IPS DF 6.9 (cell line): ENCODE measurements around the gene APOC3.
"Not testable (repeated sequence)": the region's sequence is repeated elsewhere in the genome, so short reads cannot be mapped to it uniquely, and the experiment has no call there.

Source experiments
- DNase-seq: peaks from one replicate; pipeline ENCODE4 v3.0.0-alpha.2; 2013; ENCODE audit warnings: low read depth, low spot score
- H3K27ac ChIP-seq: one replicate; pipeline ENCODE4 v1.5.1; 2013; ENCODE audit warnings: low read length, control low read depth
- H3K27me3 ChIP-seq: 2 replicates; pipeline ENCODE4 v1.6.1; 2013; ENCODE audit warnings: mild to moderate bottlenecking, low read length; ENCODE audit not compliant: control insufficient read depth, insufficient read depth
- H3K36me3 ChIP-seq: 2 replicates; pipeline ENCODE4 v1.6.1; 2013; ENCODE audit warnings: low read length; ENCODE audit not compliant: control insufficient read depth, insufficient read depth
- H3K4me1 ChIP-seq: 2 replicates; pipeline ENCODE4 v1.6.1; 2013; ENCODE audit warnings: low read length; ENCODE audit not compliant: control insufficient read depth, insufficient read depth
- H3K4me3 ChIP-seq: 2 replicates; pipeline ENCODE4 v1.5.1; 2013; ENCODE audit warnings: mild to moderate bottlenecking, low read length
- H3K9me3 ChIP-seq: 2 replicates; pipeline ENCODE4 v1.6.1; 2013; ENCODE audit warnings: low read length, inconsistent platforms; ENCODE audit not compliant: control insufficient read depth, insufficient read depth
- WGBS: extraction: QIAGEN DNeasy Blood & Tissue Kit; methylation state at CpG from one replicate; pipeline ENCODE4 v1.1.7; 2013; ENCODE audit warnings: mixed read lengths, missing lambda C conversion rate; ENCODE audit not compliant: insufficient read length, insufficient coverage; 5-methylcytosine and 5-hydroxymethylcytosine counted together

APOC3 gene

DNA sequence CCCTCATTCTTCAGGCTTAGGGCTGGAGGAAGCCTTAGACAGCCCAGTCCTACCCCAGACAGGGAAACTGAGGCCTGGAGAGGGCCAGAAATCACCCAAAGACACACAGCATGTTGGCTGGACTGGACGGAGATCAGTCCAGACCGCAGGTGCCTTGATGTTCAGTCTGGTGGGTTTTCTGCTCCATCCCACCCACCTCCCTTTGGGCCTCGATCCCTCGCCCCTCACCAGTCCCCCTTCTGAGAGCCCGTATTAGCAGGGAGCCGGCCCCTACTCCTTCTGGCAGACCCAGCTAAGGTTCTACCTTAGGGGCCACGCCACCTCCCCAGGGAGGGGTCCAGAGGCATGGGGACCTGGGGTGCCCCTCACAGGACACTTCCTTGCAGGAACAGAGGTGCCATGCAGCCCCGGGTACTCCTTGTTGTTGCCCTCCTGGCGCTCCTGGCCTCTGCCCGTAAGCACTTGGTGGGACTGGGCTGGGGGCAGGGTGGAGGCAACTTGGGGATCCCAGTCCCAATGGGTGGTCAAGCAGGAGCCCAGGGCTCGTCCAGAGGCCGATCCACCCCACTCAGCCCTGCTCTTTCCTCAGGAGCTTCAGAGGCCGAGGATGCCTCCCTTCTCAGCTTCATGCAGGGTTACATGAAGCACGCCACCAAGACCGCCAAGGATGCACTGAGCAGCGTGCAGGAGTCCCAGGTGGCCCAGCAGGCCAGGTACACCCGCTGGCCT lies 641 bp downstream of the APOC3 start:
- Histone ChIP-seq H3K36me3 (no peaks in the 10 kb centered on the region), H3K27ac (no peak overlapping the region), H3K4me3 (no peak overlapping the region), H3K9me3 (no peaks in the 10 kb centered on the region), H3K4me1 (peaks cover under 1% of the 10 kb centered on the region; the same call in 1 of the 2 replicates), H3K27me3 (no peaks in the 10 kb centered on the region)
- no peak for DNase-seq
- no CpG with 5 or more reads among the region's 17 CpGs for WGBS

DNA sequence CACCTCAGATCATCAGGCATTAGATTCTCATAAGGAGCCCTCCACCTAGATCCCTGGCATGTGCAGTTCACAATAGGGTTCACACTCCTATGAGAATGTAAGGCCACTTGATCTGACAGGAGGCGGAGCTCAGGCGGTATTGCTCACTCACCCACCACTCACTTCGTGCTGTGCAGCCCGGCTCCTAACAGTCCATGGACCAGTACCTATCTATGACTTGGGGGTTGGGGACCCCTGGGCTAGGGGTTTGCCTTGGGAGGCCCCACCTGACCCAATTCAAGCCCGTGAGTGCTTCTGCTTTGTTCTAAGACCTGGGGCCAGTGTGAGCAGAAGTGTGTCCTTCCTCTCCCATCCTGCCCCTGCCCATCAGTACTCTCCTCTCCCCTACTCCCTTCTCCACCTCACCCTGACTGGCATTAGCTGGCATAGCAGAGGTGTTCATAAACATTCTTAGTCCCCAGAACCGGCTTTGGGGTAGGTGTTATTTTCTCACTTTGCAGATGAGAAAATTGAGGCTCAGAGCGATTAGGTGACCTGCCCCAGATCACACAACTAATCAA lies 2.2 kb downstream of the APOC3 start:
- no peak for DNase-seq
- H3K9me3 ChIP-seq = no peaks in the 10 kb centered on the region
- WGBS = no CpG with 5 or more reads among the region's 7 CpGs
- no peak overlapping the region for H3K4me3 ChIP-seq
- peaks cover 4% of the 10 kb centered on the region for H3K4me1 ChIP-seq
- H3K36me3 ChIP-seq = no peaks in the 10 kb centered on the region
- no peak overlapping the region for H3K27ac ChIP-seq
- no peaks in the 10 kb centered on the region for H3K27me3 ChIP-seq

DNA sequence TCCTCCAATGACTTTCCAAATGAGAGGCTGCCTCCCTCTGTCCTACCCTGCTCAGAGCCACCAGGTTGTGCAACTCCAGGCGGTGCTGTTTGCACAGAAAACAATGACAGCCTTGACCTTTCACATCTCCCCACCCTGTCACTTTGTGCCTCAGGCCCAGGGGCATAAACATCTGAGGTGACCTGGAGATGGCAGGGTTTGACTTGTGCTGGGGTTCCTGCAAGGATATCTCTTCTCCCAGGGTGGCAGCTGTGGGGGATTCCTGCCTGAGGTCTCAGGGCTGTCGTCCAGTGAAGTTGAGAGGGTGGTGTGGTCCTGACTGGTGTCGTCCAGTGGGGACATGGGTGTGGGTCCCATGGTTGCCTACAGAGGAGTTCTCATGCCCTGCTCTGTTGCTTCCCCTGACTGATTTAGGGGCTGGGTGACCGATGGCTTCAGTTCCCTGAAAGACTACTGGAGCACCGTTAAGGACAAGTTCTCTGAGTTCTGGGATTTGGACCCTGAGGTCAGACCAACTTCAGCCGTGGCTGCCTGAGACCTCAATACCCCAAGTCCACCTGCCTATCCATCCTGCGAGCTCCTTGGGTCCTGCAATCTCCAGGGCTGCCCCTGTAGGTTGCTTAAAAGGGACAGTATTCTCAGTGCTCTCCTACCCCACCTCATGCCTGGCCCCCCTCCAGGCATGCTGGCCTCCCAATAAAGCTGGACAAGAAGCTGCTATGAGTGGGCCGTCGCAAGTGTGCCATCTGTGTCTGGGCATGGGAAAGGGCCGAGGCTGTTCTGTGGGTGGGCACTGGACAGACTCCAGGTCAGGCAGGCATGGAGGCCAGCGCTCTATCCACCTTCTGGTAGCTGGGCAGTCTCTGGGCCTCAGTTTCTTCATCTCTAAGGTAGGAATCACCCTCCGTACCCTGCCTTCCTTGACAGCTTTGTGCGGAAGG lies 2.9 kb downstream of the APOC3 start:
- WGBS = no CpG with 5 or more reads among the region's 13 CpGs
- Histone ChIP-seq H3K27ac (no peak overlapping the region), H3K9me3 (no peaks in the 10 kb centered on the region), H3K27me3 (no peaks in the 10 kb centered on the region), H3K36me3 (no peaks in the 10 kb centered on the region), H3K4me3 (no peak overlapping the region), H3K4me1 (peaks cover 4% of the 10 kb centered on the region)
- DNase-seq = no peak

DNA sequence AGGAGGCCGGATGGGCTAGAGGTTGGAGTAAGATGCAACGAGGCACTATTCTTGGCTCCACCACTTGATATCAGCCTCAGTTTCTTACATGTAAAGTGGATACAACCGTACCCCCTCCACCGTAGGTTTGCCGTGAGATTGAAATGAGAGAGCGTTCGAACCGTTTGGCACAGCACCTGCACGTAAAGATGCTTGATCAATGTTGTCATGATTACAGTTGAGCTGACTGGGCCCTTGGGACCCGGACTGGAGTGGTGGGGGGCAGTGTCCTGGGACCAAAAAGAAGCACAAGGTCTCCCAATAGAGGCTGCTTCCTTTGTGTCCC lies 3.7 kb downstream of the APOC3 start:
- Histone ChIP-seq H3K27ac (no peak overlapping the region), H3K9me3 (no peaks in the 10 kb centered on the region), H3K4me1 (peaks cover 4% of the 10 kb centered on the region), H3K4me3 (no peak overlapping the region), H3K36me3 (no peaks in the 10 kb centered on the region), H3K27me3 (no peaks in the 10 kb centered on the region)
- WGBS = no CpG with 5 or more reads among the region's 10 CpGs
- no peak for DNase-seq

DNA sequence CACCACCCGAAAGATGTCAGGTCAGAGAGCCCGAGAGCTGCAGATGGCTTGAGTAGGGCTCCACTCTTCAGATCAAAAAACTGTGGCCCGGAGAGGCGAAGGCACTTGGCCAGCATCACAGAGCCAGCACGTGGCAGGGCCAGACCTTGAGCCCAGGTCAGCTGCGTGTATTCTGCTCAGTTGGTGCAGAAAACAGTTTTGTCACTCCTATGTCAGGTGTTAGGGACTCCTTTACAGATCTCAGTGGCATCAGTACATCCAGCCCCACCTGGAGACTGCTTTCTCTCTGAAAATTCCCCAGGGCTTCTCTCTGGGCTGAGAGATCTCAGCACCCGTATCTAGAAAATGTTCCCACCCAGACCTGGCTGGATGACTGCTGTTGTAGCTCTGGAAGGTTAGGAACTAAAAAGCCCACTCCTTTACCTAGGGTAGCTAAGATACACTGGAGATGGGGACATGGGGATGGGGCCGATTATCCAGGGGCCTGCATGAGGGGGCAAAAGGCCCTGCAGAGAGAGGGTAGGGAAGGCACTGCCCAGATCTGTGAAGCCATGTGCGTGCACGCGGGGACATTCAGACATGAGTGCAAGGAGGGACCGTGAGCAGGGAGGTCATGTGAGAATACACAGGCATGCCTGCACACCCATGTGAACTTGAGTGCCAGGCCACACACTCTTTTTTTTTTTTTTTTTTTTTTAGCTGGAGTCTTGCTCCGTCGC lies 4.3 kb downstream of the APOC3 start:
- no peak for DNase-seq
- H3K27me3 ChIP-seq = no peaks in the 10 kb centered on the region
- no peaks in the 10 kb centered on the region for H3K36me3 ChIP-seq
- H3K4me3 ChIP-seq = no peak overlapping the region
- peaks cover 4% of the 10 kb centered on the region for H3K4me1 ChIP-seq
- no peaks in the 10 kb centered on the region for H3K9me3 ChIP-seq
- no CpG with 5 or more reads among the region's 14 CpGs for WGBS
- no peak overlapping the region for H3K27ac ChIP-seq

DNA sequence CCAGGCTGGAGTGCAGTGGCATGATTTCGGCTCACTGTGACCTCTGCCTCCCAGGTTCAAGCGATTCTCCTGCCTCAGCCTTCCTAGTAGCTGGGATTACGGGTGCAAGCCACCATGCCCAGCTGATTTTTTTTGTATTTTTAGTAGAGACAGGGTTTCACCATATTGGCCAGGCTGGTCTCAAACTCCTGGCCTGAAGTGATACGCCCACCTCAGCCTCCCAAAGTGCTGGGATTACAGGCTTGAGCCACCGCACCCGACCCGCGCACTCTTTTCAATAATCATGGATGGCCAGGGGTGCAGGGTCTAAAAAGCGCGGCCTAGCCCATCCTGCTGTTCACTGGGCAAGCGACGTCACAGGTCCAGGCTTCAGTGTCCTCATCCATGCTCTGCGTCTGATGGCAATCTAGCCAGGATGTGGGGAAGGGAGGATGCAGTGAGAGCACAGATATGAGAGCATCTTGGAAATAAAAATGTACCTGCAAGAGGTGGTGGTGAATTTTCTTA lies 4.9 kb downstream of the APOC3 start:
- not testable (repeated sequence) for DNase-seq, H3K4me3 ChIP-seq, H3K4me1 ChIP-seq, H3K36me3 ChIP-seq, H3K27ac ChIP-seq, H3K9me3 ChIP-seq, H3K27me3 ChIP-seq
- WGBS = no CpG with 5 or more reads among the region's 13 CpGs

DNA sequence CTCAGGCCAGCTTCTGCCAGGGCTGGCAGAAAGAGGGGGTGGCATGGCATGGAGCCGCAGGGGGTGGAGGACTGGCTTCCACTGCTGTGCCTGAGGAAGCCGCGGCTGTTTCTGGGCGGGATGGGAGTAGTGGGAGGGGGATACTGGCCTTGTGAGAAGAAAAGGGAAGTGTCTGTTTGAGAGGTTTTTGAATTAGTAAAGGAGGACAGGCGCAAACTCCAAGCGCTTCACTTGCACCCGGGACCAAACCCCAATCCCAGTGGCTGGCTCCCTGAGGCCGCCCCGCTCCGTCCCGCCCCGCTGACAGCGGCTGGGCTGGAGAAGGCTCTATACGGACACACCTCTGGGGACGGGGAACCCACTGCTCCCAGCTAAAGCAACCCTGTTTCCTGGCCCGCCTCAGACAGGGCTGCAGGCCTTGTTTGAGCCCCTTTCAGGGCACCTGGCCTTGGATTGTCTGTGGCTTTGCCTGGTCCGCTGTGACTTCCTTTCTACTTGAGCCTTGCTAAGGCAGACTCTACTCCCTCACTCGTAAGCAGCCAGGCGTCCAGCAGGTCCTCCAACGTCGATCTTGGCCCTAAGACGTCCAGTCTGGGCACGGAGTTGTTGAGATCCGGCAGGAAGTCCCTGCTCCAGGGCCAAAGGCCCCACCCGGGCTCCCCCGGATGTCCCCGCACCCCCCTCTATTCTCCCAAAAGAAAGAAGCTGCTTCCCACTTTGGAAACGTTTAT lies 5.5 kb downstream of the APOC3 start:
- no CpG with 5 or more reads among the region's 28 CpGs for WGBS
- Histone ChIP-seq H3K27me3 (no peaks in the 10 kb centered on the region), H3K9me3 (no peaks in the 10 kb centered on the region), H3K4me3 (peak overlapping the region; percentile 63; the same call in 1 of the 2 replicates), H3K27ac (no peak overlapping the region), H3K4me1 (peaks cover 4% of the 10 kb centered on the region), H3K36me3 (no peaks in the 10 kb centered on the region)
- DNase-seq = no peak

DNA sequence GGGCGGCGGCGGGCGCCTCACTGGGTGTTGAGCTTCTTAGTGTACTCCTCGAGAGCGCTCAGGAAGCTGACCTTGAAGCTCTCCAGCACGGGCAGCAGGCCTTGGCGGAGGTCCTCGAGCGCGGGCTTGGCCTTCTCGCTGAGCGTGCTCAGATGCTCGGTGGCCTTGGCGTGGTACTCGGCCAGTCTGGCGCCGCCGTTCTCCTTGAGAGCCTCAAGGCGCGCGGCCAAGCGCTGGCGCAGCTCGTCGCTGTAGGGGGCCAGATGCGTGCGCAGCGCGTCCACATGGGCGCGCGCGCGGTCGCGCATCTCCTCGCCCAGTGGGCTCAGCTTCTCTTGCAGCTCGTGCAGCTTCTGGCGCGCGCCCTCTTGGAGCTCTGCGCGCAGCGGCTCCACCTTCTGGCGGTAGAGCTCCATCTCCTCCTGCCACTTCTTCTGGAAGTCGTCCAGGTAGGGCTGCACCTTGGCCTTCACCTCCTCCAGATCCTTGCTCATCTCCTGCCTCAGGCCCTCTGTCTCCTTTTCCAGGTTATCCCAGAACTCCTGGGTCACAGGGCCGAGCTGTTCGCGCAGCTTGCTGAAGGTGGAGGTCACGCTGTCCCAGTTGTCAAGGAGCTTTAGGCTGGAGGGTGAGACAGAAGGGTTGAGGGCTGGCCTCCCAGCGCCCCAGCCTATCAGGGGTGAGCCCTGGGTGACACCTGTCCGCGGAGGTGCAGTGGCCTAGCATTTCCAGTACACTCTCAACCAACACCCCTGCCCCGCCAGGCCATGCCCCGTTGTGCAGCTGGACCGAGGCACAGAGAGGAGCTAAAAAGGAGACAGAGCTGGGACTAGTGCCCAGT lies 6.3 kb downstream of the APOC3 start:
- WGBS = no CpG with 5 or more reads among the region's 57 CpGs
- no peak overlapping the region for H3K27ac ChIP-seq
- no peaks in the 10 kb centered on the region for H3K36me3 ChIP-seq
- H3K4me1 ChIP-seq = peaks cover 4% of the 10 kb centered on the region
- H3K9me3 ChIP-seq = no peaks in the 10 kb centered on the region
- peak; percentile 82 for DNase-seq
- no peaks in the 10 kb centered on the region for H3K27me3 ChIP-seq
- peak overlapping the region; percentile 63; the same call in 1 of the 2 replicates for H3K4me3 ChIP-seq

DNA sequence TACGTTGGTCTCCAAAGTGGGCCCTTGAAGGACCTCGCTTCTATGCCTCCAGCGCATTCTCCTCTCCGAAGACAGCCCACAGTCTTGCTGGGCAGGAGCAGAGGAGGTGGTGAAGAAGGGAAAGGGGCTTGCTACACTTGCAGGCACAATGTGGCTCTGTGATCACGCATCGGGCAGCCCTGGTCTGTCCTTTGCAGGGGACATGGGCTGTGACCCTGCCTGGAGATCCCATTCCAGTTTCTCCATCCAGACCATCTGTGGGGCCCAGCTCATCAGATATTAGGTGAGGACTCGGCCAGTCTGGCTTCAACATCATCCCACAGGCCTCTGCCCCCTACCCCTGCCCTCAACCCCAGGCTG lies 6.9 kb downstream of the APOC3 start:
- no peak overlapping the region for H3K27ac ChIP-seq
- H3K27me3 ChIP-seq = no peaks in the 10 kb centered on the region

More for the DNA sequence above, 6.9 kb downstream of the APOC3 start:
- H3K4me3 ChIP-seq = no peak overlapping the region
- WGBS = no CpG with 5 or more reads among the region's 7 CpGs
- DNase-seq = no peak
- H3K4me1 ChIP-seq = peaks cover 4% of the 10 kb centered on the region
- H3K9me3 ChIP-seq = no peaks in the 10 kb centered on the region
- H3K36me3 ChIP-seq = no peaks in the 10 kb centered on the region
